Measurements from ENCODE around the gene CAST.

CAST gene

GRCh38 chr5:96772542-96772941 is 110.4 kb downstream of the CAST start:
- TF ChIP-seq, protein P1, sequence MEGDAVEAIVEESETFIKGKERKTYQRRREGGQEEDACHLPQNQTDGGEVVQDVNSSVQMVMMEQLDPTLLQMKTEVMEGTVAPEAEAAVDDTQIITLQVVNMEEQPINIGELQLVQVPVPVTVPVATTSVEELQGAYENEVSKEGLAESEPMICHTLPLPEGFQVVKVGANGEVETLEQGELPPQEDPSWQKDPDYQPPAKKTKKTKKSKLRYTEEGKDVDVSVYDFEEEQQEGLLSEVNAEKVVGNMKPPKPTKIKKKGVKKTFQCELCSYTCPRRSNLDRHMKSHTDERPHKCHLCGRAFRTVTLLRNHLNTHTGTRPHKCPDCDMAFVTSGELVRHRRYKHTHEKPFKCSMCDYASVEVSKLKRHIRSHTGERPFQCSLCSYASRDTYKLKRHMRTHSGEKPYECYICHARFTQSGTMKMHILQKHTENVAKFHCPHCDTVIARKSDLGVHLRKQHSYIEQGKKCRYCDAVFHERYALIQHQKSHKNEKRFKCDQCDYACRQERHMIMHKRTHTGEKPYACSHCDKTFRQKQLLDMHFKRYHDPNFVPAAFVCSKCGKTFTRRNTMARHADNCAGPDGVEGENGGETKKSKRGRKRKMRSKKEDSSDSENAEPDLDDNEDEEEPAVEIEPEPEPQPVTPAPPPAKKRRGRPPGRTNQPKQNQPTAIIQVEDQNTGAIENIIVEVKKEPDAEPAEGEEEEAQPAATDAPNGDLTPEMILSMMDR (IDR thresholded peaks at IDR 0.05; ENCODE audit: borderline replicate concordance, insufficient read depth, low read depth, low read length), result no peak

DNA sequence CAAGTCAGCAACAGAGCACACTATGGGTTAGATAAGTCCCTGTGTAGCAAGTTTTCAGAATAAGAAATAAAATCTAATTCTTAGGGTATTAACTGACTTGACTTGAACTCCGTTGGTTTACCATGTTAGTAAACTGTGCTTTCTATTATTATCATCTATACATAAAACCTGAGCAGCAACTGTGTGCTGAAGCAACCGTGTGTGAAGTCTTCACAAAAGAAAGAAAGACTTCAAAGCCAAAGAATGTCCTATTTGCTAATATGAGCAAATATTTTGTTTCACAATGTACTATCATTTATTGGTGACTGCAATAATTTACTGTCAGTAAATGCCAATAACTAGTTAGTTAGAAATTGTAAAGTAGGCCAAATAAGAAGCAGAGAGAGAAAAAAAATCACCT is 112.9 kb downstream of the CAST start:
- TF ChIP-seq, protein P1 (IDR thresholded peaks at IDR 0.05; ENCODE audit: borderline replicate concordance, insufficient read depth, low read depth, low read length), result no peak
- H3K4me3 ChIP-seq (ENCODE audit: low read depth, low read length), result no peak overlapping the region

More at GRCh38 chr5:96772542-96772941, 110.4 kb downstream of the CAST start:
- H3K4me3 ChIP-seq (ENCODE audit: low read depth, low read length), result no peak overlapping the region

- TF ChIP-seq, protein P1 (IDR thresholded peaks at IDR 0.05; ENCODE audit: borderline replicate concordance, insufficient read depth, low read depth, low read length), result no peak
Observed at GRCh38 chr5:96775689-96776088, 113.5 kb downstream of the CAST start.

DNA sequence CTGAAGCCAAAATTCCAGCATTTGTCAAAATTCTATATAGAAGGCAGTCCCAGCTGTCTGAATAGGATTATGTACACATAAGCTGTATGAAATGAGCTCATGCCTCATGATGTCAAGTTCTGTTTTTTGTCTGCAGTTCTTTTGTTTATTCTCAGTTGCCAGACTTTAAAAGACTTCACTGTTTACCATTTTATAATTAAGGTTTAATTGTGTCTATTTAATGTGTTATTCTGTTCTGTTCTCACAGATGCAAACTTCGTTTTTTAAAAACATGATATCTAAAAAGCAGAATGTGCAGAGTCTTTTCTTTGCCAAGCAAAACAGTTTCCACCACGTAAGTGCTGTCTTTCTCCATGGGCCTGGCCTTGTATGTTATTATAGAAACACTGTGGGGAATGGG is 114.4 kb downstream of the CAST start:
- H3K4me3 ChIP-seq (ENCODE audit: low read depth, low read length), result no peak overlapping the region
- TF ChIP-seq, protein P1 (IDR thresholded peaks at IDR 0.05; ENCODE audit: borderline replicate concordance, insufficient read depth, low read depth, low read length), result no peak

More at GRCh38 chr5:96775689-96776088, 113.5 kb downstream of the CAST start:
- H3K4me3 ChIP-seq (ENCODE audit: low read depth, low read length), result no peak overlapping the region

DNA sequence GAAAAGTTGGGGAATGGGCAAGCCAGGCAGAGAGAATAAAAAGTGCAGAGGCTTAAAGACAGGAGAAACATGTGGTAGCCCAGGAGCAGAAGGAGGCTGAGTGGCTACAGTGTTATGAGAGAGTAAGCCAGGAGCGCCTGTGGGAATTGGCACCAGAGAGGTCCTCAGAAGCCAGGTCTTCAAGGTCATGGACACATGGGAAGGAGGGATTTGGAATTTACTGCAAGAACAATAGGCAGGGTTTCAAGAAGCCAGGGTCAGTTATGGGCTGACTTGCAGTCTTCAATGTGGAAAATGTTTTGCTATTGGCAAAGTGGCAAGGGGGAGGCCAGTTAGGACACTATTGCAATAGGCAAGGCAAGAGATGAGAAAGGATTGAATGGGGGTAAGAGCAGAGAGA is 116.2 kb downstream of the CAST start:
- TF ChIP-seq, protein P1 (IDR thresholded peaks at IDR 0.05; ENCODE audit: borderline replicate concordance, insufficient read depth, low read depth, low read length), result no peak
- no peak overlapping the region for H3K4me3 ChIP-seq (ENCODE audit: low read depth, low read length)

- TF ChIP-seq, protein P1 (IDR thresholded peaks at IDR 0.05; ENCODE audit: borderline replicate concordance, insufficient read depth, low read depth, low read length), result no peak
- no peak overlapping the region for H3K4me3 ChIP-seq (ENCODE audit: low read depth, low read length)
Observed at GRCh38 chr5:96780626-96781025, 118.5 kb downstream of the CAST start.

DNA sequence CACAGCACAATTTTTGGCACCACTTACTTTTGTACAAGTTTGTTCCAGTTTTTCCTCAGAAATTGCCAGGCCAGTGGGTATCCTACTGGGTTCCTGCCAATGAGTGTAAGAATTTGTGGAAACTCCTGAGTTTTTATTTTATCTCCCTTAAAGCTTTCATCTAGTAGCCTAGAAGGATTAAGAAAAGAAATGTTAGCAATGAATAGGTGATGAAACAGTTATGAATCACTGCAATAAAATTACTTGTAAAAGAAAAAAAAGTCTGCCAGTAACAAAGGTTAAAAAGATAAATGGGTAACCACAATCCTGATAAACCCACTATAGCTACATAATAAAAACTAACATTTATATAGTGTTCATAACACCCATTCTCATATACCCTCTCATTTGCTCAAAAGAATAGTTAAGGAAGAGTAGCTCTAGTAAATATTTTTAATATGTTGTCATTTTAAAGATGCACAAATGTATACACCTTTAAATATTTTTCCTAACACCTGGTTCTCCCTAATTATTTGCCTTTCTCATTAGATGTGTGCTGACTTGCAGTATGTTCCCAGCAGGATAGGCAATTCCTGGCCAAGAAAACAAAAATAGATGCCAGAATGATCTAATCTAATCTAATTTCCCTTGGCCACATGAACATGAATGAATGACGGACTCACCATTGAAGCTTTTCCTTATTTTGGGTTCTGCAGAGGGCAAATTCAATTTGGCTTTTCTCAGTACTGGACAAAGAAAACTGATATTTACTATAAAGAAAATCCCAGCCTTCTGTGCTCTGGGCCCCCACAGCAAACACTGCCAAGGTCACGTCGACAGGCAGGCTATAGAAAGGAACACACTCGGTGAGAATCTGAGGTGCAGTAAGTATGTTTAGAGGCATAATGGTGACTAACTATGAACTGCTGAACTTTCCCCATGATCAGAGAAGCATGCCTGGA is 119.1 kb downstream of the CAST start:
- TF ChIP-seq, protein P1 (IDR thresholded peaks at IDR 0.05; ENCODE audit: borderline replicate concordance, insufficient read depth, low read depth, low read length), result no peak
- no peak overlapping the region for H3K4me3 ChIP-seq (ENCODE audit: low read depth, low read length)
